GM18517 (cell line): ENCODE data around the gene SMYD1.
"Not testable (repeated sequence)": the region's sequence is repeated elsewhere in the genome, so short reads cannot be mapped to it uniquely, and the experiment has no call there.

Source experiments
- ATAC-seq: cut with Tn5 transposase; IDR thresholded peaks from one replicate; pipeline ENCODE4 v1.9.1; 2021; ENCODE audit warnings: mild to moderate bottlenecking, moderate library complexity; ENCODE audit not compliant: unreplicated experiment

Gene SMYD1

GRCh38 chr2:88067598-88067997 is at the start of gene SMYD1:
SMYD1 (plus strand) TSS chr2:88067825; CDS start chr2:88067865, 40 bp downstream.
- ATAC-seq: no peak

- ATAC-seq: not testable (repeated sequence)
These were observed 49.4 kb upstream of the SMYD1 start for GRCh38 chr2:88018077-88018805.

GRCh38 chr2:88018909-88019308 is 48.7 kb upstream of the SMYD1 start:
- no peak for ATAC-seq

DNA sequence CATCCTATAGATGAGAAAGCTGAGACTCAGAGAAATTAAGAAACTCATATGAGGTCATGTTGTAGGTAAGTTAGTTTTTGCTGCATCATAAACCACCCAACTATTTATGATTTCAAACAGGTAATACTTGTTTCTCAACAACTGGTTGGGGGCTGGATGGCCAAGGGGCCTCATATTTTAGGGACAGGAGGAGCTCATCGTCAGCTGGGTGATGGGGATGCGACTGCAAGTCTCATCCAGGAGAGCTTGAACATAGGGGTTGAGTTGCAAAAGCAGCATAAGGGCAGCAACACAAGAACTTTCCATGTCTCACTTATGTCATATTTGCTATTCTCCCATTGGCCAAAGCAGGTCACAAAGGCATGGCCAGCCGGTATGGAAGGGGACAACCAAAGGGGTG is 47.6 kb upstream of the SMYD1 start:
- no peak for ATAC-seq

- ATAC-seq: no peak
These were observed 45.0 kb upstream of the SMYD1 start for GRCh38 chr2:88022669-88022921.

DNA sequence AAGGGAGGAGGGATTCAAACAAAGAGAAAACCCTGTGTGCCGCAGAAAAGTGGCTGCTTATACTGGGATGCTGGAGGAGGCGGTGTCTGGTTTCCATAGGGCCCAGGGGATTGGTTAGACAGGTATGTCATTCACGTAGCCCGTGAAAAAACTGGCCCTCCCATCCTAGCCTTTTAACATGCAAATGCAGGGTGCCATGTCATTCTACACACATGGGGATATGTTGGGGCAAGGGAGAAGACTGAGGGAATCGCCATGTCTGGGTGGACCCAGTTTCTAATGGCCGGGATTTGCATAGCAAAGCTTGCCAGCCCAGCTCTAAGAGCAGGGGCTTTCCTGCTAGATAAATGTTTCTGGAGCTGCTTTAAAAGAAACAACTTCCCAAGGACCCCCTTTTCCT is 43.1 kb upstream of the SMYD1 start:
- ATAC-seq: no peak

GRCh38 chr2:88027697-88028389 is 39.8 kb upstream of the SMYD1 start:
- no peak for ATAC-seq

DNA sequence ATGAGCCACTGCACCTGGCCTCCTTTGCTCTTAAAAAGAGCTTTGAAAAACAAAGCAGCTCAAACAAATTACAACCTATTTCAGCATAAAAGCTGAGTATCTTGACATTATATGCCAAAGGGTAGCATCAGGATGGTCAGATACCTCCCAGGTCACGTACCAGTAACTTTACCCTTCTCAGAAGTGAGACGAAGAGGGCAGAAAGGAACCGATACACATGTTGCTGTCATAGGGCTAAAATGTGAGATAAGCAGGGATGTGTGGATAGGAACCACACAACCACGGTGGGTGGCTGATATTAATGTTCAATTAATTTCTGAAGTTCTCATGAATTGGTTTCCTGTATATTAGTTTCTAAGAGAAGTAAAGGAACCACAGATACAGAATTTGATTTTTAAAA is 38.7 kb upstream of the SMYD1 start:
- no peak for ATAC-seq

GRCh38 chr2:88032070-88032702 is 35.4 kb upstream of the SMYD1 start:
- no peak for ATAC-seq

DNA sequence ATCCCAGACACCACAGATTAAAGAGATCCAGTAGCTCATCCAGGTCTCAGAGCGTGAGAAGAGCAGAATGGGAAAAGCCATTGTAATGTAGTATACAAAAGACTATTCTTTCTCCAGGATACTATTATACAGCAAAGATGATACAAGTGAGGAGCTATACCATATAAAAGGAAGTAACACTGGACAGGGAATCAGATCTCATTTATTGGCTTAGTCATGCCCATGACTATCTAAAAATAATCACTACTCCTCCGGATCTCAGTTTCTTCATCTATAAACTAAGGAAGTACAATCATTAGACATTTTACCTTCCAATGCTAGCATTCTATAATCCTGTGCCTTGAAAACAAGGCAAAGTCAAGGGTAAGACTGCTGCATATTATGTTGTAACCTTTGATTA is 31.4 kb upstream of the SMYD1 start:
- no peak for ATAC-seq

DNA sequence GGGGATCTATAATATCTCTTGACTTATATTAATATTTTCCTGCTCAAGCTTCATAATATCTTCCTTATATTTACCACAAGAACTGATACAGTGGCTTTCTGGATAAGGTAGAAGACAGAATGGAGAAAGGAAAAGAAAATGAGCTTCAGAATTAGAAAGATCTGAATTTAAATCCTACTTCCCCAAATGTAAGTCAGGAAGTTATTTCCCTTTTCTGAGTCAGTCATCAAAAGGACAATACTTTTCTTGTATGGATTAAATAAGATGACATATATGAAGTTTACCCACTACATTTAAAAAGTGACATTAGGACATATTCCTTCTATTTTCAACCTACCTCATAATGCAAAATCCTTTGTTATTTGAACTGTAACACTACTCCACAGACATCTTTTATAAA is 31.0 kb upstream of the SMYD1 start:
- ATAC-seq: no peak

DNA sequence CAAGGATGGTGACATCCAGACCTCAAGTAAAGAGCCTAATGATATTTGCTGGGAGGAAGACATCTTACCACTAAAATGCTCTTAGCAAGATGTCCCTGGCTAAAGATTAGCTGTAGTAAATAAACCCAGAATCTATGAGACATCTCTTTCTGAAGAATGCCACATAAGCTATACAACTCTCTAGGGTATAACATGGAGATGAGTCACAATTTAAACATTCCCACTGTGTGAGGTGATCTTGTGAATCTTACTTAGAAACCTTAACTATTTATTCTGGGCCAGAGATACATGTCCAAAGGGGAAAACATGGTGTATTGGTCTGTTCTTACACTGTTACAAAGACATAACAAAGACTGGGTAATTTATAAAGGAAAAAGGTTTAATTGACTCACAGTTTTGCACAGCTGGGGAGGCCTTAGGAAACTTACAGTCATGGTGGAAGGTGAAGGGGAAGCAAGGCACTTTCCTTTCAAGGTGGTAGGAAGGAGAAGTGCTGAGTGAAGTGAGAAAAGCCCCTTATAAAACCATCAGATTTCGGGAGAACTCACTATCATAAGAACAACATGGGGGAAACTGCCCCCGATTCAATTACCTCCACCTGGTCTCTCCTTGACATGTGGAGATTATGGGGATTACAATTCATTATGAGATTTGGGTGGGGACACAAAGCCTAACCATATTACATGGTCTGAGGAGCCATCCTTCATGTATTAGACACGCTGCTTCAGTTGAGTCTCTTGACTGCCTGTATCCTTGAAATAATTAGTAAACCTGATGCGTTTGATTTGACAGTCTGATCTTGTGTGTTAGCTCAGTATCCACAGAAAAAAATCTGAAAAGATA is 29.1 kb upstream of the SMYD1 start:
- ATAC-seq: no peak

GRCh38 chr2:88042476-88042875 is 25.1 kb upstream of the SMYD1 start:
- ATAC-seq: no peak

DNA sequence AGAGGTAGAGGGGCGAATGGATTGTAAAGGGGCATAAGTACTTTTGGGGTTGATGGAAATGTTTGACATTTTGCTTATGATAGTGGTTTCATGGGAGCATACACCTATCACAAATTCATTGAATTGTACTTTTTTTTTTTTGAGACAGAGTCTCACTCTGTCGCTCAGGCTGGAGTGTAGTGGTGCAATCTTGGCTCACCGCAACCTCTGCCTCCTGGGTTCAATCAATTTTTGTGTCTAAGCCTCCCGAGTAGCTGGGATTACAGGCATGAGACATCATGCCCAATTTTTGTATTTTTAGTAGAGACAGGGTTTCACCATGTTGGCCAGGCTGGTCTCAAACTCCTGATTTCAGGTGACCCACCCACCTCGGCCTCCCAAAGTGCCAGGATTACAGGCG is 22.1 kb upstream of the SMYD1 start:
- not testable (repeated sequence) for ATAC-seq

GRCh38 chr2:88048541-88048940 is 19.1 kb upstream of the SMYD1 start:
- ATAC-seq: no peak

- no peak for ATAC-seq
These were observed 18.0 kb upstream of the SMYD1 start for GRCh38 chr2:88049622-88050021.

GRCh38 chr2:88051792-88052191 is 15.8 kb upstream of the SMYD1 start:
- no peak for ATAC-seq

GRCh38 chr2:88053296-88053695 is 14.3 kb upstream of the SMYD1 start:
- no peak for ATAC-seq

GRCh38 chr2:88053934-88054781 is 13.5 kb upstream of the SMYD1 start:
- no peak for ATAC-seq

- ATAC-seq: no peak
These were observed 12.7 kb upstream of the SMYD1 start for GRCh38 chr2:88054782-88055370.
